Spleen (tissue), 7 donors: ENCODE results near the gene LMBR1L.

ENCODE experiments used
- CTCF ChIP-seq, 11 experiments: fragments of 200-600 bp in 7 of 11; fragments of 450-650 bp in 4 of 11; sonication (generic) in 4 of 11; IDR thresholded peaks in 8 of 11; conservative IDR thresholded peaks in 3 of 11; 1 replicate in 7 of 11; 2 replicates in 4 of 11; pipeline versions ENCODE4 v1.4.0 to v1.8.0; 2016 to 2021; ENCODE audit warnings: antibody characterized with exemption in 11 of 11, inconsistent platforms in 4 of 11, mild to moderate bottlenecking in 1 of 11
- POLR2A ChIP-seq, 3 donors: fragments of 450-650 bp; IDR thresholded peaks; one replicate each; pipeline ENCODE4 v1.5.1; 2017; ENCODE audit warnings: antibody characterized with exemption in 3 of 3, mild to moderate bottlenecking in 1 of 3
- POLR2AphosphoS5 ChIP-seq, 3 donors: sonication (generic); formaldehyde crosslinking; IDR thresholded peaks; one replicate each; pipeline ENCODE4 v1.5.1; 2017; ENCODE audit warnings: antibody characterized with exemption in 3 of 3
- donor health status: DM: no; HTN: no; CAD: no; lungs with moderate emphysema.
- donor health status: DM: no; HTN: no; CAD: no.
- donor health status: DM: no; HTN: no; CAD: no.

DNA sequence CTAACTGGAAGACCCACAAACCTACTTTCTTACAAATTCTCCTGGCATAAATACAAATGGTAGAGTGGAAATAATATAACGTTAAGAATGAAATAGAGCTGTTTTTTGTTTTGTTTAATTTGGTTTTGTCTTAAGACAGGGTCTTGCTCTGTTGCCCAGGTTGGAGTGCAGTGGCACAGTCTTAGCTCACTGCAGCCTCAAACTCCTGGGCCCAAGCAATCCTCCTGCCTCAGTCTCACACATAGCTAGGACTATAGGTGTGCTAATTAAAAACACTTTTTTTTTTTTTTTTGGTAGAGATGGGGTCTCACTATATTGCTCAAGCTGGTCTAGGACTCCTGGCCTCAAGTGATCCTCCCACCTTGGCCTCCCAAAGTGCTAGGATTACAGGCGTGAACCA lies 11.9 kb downstream of the LMBR1L start:
- no peak for TF ChIP-seq CTCF (IDR thresholded peaks at IDR 0.05 in 8 of 11, conservative IDR thresholded peaks at IDR 0.05 in 3 of 11)
- no peak for TF ChIP-seq POLR2A (IDR thresholded peaks at IDR 0.05)
- no peak for TF ChIP-seq POLR2AphosphoS5 (IDR thresholded peaks at IDR 0.05)
